Measurements from ENCODE around the gene GRIK4.
"Not testable (repeated sequence)": the region's sequence is repeated elsewhere in the genome, so short reads cannot be mapped to it uniquely, and the experiment has no call there.

Gene GRIK4

GRCh38 chr11:120577041-120577440 lies 65.5 kb downstream of the GRIK4 start:
- no peak for FAIRE-seq

DNA sequence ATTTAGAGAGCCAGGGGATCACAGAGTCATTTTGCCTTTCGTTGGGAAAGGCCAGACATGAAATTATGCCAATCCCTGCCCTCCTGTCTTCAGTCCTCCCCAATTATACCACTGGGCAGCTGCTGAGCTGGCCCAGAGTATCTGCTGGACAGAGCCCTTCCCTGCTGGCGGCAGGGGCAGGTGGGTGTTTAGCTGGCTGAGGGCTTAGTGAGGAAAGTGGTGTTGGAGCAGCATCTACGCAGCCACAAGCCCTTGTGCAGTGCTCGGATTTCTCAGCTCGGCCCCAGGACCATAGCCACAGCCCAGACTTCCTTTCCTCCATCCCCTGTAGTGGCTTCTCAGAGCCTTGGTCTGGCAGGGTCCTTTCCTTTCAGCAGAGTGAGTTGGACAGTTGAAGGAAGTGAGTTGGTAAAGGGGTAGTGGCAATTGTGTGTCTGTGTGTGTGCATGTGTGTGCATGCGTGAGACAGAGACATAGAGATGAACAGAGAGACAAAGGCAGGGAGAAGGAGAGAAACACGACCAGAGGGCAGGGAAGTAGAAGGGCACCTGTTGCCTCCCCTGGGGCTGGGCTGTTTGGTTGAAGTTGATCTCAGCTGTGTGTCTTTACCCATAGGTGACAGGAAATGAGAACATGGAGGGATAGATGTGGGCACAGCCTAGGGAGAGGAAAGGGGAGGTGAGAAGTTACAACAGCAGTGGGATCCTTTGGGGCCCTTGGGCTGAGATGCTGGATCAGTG lies 66.2 kb downstream of the GRIK4 start:
- FAIRE-seq: no peak

GRCh38 chr11:120578596-120579154 lies 67.1 kb downstream of the GRIK4 start:
- no peak for FAIRE-seq

DNA sequence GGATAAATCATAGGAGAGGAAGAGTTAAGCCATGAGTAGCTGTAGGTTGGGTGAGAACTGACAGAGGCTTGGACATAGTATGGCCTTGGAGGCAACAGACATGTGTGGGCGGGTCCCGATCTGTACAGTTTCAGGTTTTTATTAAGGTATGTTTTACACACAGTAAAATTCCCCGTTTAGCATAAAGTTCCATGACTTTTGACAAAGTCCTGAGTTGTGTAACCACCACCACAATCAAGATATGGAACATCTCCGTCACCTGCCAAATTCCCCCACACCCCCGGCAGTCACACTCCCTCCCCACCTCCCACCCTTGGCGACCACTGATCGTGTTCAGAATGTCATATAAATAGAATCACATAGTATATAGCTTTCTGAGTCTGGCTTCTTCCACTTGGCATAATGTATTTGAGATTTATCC lies 68.1 kb downstream of the GRIK4 start:
- no peak for FAIRE-seq

DNA sequence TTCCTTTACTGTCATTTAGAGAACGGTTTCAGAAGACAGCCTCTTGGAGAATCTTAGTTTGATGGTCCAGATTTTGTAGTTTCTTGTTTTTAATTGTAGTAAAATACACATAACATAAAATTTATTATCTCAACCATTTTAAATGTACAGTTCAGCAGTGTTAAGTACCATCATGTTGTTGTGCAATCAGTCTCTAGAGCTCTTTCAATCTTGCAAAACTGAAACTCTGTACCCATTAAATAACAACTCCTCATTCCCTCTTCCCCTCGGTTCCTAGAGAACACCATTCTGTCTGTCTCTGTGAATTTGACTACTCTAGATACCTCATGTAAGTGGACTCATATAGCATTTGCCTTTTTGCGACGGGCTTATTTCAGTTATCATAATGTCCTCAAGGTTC lies 69.8 kb downstream of the GRIK4 start:
- no peak for FAIRE-seq

GRCh38 chr11:120582535-120582934 lies 71.0 kb downstream of the GRIK4 start:
- FAIRE-seq: not testable (repeated sequence)

DNA sequence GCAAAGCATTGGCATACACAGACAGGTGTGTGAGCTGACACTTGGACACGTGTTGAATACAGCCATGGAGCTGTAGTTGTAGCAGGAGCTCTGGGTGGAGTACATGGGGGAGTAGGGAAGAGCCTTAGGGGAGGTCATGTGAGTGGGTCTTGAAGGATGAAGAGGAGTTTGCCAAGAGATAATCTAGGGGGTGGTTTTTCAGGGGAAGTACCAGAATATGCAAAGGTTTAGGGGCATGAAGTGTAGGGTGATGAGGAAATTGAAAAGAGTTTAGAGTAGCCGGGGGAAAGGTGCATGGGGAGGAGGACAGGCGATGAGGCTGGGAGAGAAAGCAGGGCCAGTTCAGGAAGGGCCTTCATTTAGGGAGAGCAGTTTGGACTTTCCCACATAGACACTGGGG lies 74.5 kb downstream of the GRIK4 start:
- no peak for FAIRE-seq

- FAIRE-seq: no peak
These were observed 75.2 kb downstream of the GRIK4 start for GRCh38 chr11:120586728-120587127.

DNA sequence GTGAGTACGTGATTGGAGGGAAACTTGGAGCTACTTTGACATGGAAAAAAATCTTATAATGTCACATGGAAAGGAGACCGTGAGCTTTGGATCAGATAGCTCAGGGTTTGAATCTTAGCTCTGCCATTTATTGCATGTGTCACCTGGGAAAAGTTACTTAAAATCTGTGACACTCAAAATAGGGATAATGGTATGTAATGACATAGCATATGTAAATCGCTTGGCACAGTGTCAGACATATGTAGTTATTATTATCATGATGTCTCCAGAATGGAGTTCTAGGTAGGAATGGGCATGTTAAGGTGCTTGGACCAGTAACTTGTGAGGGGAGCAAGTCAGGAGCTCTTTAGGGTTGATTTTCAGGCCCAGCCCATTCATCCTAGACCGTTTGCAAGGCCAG lies 75.8 kb downstream of the GRIK4 start:
- no peak for FAIRE-seq

DNA sequence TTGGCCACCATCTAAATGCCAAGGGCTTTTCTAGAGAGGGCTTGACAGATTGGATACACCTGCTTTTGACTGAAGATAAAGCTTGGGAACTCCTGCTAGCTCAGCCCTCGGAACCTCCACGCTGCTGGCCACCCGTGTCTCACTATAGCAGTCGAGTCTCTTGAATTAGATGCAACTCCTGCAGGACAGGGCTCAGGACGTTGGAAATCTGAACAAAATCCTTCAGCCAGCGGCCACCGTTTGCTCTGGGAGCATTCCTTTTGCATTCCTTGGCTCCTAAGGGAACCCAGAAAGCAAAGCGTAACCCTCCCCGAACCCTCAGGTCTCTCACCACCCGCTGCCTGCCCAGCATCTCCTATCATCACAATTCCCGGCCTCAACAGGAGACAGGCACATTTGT lies 77.8 kb downstream of the GRIK4 start:
- FAIRE-seq: no peak

DNA sequence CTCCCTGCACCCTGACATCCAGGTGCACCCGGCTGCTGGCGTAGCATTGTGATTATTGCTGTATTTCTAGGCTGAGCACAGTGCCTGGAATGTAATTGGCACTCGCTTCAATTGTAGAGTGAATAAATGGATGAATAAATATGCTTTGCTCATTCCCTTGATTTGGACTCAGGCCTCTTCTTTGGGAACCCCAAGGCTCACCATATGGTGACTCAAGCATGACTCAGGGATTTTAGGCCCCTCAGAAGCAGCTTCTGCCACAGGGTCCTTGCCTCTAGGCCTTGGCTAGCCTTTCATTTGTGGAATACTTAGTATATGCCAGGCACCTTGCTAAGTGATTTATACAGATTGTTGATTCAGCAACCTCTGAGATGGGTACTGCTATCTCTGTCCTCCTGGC lies 78.9 kb downstream of the GRIK4 start:
- FAIRE-seq: no peak

- FAIRE-seq: no peak
These were observed 83.2 kb downstream of the GRIK4 start for GRCh38 chr11:120594746-120595145.

DNA sequence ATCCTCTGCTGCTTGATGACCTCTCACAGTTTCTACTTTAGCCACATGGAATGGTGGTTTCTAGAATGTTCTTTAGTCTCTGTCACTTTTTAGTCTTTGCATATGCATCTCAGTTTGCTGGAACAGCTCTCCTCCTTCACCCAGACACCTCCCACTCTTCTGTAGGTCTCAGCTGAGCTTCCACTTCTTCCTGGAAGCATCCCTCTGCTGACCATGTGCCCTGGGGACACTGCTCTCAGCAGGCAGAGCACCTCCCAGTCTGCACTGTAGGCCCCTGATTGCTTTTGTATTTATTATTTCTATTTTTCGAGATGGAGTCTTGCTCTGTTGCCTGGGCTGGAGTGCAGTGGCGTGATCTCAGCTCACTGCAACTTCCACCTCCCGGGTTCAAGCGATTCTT lies 84.0 kb downstream of the GRIK4 start:
- FAIRE-seq: no peak

- FAIRE-seq: no peak
These were observed 86.0 kb downstream of the GRIK4 start for GRCh38 chr11:120597250-120598215.

GRCh38 chr11:120598517-120599257 lies 87.1 kb downstream of the GRIK4 start:
- no peak for FAIRE-seq

DNA sequence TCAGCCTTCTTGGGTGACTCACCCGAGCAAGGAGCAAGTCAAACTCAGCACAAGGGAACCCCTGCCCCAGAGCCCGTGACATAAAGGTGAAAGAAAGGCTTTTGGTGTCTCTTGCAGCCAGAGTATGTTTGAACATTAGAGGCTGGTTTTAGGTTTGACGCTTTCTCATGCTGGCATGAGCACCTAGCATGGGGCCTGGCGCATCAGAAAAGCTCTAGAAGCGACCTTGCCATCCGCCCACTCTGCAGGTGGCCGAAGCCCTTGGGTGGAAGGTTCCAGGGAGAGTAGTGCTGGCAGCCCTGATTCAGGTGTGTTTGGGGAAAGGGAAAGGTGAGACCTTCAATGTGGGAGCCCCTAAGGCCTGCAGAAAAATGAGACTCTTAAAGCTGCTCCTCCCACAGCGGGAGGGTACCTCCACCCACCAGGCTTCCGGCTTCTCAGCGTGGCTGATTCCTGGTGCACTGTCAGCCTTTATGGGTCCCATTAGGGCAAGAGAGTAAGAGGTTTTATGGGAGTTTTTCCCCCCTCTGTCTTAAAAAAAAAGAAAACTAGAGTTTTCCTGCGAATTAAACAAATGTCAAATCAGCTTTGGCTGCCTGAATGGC lies 88.4 kb downstream of the GRIK4 start:
- no peak for FAIRE-seq

DNA sequence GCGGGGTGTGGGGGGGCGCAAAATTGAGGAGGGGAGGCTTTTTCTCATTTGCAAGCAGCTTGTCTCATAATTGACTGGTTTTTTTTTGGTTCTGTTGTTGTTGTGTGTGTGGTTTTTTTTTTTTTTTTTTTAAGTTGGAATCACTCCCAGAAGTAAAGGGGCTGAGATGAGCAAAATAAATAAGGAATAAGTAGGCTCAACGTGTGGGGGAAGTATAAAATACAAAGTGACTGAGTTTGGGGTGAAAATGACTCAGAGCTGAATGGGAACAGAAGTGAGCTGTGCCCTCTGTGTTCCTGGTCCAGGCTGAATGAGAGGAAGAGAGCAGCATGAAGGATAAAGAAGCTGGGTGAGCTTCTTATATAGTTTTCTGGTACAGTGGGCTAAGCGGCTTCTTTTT lies 90.0 kb downstream of the GRIK4 start:
- no peak for FAIRE-seq

DNA sequence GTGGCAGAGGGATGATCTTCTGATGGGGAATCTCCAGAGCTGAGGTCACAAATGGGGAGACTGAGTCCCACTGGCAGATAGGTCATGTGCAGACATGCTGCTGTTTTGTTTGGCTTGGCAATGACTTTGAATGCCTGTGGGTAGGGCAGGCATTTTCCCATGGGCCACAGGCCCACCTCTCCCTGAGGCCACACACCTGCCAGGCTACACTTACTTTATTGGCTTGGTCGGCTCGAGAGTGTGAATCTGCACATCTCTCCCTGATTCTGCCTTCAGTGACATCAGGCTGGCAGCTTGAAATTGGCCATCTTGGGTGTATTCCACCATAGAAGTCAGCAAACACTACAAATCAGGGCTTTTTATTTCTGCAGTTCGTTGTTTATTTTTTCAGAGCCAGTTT lies 91.5 kb downstream of the GRIK4 start:
- FAIRE-seq: no peak

DNA sequence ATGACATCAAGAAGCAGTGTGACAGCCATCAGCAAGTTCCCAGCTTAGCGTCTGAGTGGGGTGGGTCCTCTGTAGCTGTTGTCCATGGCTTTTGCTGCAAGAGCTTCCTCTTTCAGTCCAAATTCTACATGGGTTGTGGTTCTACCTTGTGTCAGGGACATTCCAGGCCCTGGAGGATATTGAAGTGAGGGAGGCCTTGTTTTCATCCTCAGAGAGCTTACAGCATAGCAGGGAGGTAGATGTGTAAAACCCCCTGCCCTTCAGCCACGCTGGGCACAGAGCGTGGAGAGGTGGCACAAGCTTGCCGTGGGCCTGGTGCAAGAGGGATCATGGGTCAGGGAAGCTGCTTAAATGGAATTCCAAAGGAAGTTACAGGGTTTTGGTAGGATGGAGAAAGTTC lies 93.9 kb downstream of the GRIK4 start:
- no peak for FAIRE-seq

- no peak for FAIRE-seq
These were observed 94.9 kb downstream of the GRIK4 start for GRCh38 chr11:120606211-120607010.

GRCh38 chr11:120608061-120608460 lies 96.5 kb downstream of the GRIK4 start:
- no peak for FAIRE-seq

DNA sequence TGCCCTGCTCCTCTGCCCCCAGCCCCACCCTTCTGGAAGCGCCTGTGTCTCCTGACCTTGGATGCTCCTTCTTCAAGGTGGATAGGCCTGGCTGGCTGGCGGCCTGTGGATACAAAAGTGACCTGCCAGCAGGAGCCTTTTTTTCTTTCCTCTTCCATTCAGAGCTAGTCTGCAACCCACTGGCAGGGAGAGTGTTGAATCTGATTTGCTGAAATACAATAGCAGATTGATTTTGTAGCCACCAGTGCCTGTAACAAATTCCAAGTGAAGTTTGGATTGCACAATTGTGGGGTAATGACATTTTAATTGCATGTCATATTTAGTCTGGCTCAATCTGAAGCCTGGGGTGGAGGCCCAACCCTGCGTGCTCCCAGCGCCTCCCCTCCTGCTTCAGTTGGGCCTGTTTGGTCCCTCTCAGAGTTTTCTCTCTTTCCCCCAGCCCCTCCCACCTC lies 97.2 kb downstream of the GRIK4 start:
- no peak for FAIRE-seq

Measured in A204.1 (cell line).